ENCODE data around the gene CLK4.

CLK4 gene

GRCh38 chr5:178626484-178627258 is at the start of gene CLK4:
Gene CLK4, minus strand, starts transcription at chr5:178627050. Its CDS starts 3,634 bp downstream, at chr5:178623416.
- DNase-seq = peak; percentile 92

GRCh38 chr5:178675922-178676321 is 49.1 kb upstream of the CLK4 start:
- no peak for DNase-seq

- no peak for DNase-seq
Observed at GRCh38 chr5:178674334-178674733, 47.5 kb upstream of the CLK4 start.

GRCh38 chr5:178673801-178674295 is 47.0 kb upstream of the CLK4 start:
- no peak for DNase-seq

GRCh38 chr5:178672630-178673029 is 45.8 kb upstream of the CLK4 start:
- DNase-seq = no peak

GRCh38 chr5:178671602-178672144 is 44.8 kb upstream of the CLK4 start:
- DNase-seq = no peak

GRCh38 chr5:178670351-178670885 is 43.6 kb upstream of the CLK4 start:
- DNase-seq = no peak

- DNase-seq = no peak
Observed at GRCh38 chr5:178668579-178668978, 41.7 kb upstream of the CLK4 start.

GRCh38 chr5:178667688-178668087 is 40.8 kb upstream of the CLK4 start:
- DNase-seq = no peak

- DNase-seq = no peak
Observed at GRCh38 chr5:178667101-178667500, 40.3 kb upstream of the CLK4 start.

- DNase-seq = no peak
Observed at GRCh38 chr5:178664141-178664540, 37.3 kb upstream of the CLK4 start.

GRCh38 chr5:178662541-178662860 is 35.7 kb upstream of the CLK4 start:
- DNase-seq = no peak

GRCh38 chr5:178661836-178662540 is 35.1 kb upstream of the CLK4 start:
- no peak for DNase-seq

GRCh38 chr5:178651046-178651810 is 24.4 kb upstream of the CLK4 start:
- no peak for DNase-seq

GRCh38 chr5:178650214-178650613 is 23.4 kb upstream of the CLK4 start:
- no peak for DNase-seq

GRCh38 chr5:178649580-178649979 is 22.7 kb upstream of the CLK4 start:
- DNase-seq = no peak

- DNase-seq = no peak
Observed at GRCh38 chr5:178644826-178645545, 18.1 kb upstream of the CLK4 start.

GRCh38 chr5:178642351-178642909 is 15.6 kb upstream of the CLK4 start:
- no peak for DNase-seq

GRCh38 chr5:178641711-178642110 is 14.9 kb upstream of the CLK4 start:
- no peak for DNase-seq

GRCh38 chr5:178640331-178641045 is 13.6 kb upstream of the CLK4 start:
- DNase-seq = no peak

GRCh38 chr5:178637356-178638074 is 10.7 kb upstream of the CLK4 start:
- DNase-seq = no peak

Measured in HCEC 1CT (cell line).